ENCODE results near the gene SSC5D.

DNA sequence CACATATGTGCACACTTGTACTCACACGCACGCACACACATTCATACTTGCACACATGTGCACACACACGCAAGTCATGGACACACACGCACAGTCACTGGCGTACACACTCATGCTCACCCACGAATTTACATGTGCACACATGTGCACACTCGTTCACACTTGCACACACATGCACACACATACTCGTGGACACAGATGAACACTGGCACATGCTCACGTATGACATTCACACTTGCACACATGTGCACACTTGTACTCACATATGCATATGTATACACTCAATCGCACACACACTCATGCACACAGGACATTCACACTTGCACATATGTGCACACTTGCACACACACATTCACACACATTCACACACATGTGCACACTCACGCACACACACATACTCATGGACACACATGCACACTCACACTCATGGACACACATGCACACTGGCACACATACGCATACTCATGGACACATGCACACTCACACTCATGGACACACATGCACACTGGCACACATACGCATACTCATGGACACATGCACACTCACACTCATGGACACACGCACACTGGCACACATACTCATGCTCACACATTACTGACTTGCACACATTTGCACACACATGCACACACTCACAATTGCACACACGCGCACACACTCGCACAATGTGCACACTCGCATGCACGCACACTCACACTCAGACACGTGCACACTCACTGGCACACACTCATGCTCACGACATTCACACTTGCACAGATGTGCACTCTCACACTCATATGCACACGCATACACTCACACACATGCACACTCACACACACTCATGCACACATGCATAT lies 39.2 kb downstream of the SSC5D start:
- TF ChIP-seq POLR2A (IDR thresholded peaks at IDR 0.05; ENCODE audit: low read length) (no peak), GATA1 (IDR thresholded peaks at IDR 0.05; ENCODE audit: low read depth, low read length) (no peak)

All from erythroblast (primary cell).